NCI-H2107 treated with DMSO at 0.1 percent for 48 hours (cell line): ENCODE data around the gene DDR1.

Experiments
- DNase-seq: peaks from one replicate; lab custom pipeline; 2025; ENCODE audit not compliant: unreplicated experiment; lab: John Stamatoyannopoulos, UW

DDR1 gene

GRCh38 chr6:30945281-30945680 lies 61.0 kb downstream of the DDR1 start:
- no peak for DNase-seq

- no peak for DNase-seq
Measured at GRCh38 chr6:30947231-30947630, 62.9 kb downstream of the DDR1 start.

- DNase-seq, result no peak
Measured at GRCh38 chr6:30948811-30949210, 64.5 kb downstream of the DDR1 start.
